ENCODE measurements around the gene ZBTB5. TPM values are rescaled to one million over a fixed set of nuclear protein-coding genes. Genes with fewer than 3 reads are reported as not detected.

Gene ZBTB5
- total and polyA plus RNA-seq, 2 donors (not counting 3 experiments of a cell fraction or from before 2014, with no cell fraction given), result 10.0 to 13.7 TPM

DNA sequence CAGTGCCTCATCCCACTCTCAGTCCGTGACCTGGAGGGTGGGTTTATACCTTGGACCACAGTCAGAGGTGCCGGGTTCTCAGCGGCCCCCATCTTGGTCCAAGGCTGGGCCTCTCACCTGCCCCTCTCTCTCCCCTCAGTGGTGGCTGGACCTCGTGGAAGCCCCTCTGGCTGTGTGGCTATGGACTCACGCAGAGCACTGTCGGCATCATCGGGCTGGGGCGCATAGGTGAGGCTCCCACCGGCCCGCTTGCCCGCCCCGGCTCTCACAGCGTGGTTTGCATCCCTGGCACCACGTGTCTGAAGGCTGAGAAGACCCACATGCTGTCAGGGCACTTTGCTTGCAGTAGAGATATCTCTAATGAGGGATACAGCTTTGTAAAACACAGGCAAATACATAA is 36.9 kb downstream of the ZBTB5 start:
- H2AFZ ChIP-seq (ENCODE audit: low read depth, low read length), result no peak overlapping the region
- ChIA-PET CTCF (no interaction called here), POLR2A (no interaction called here)
- peaks cover 17% of the 10 kb centered on the region for H3K79me2 ChIP-seq (ENCODE audit: control insufficient read depth, insufficient read depth, low read length)
- peaks cover 9% of the 10 kb centered on the region for H3K4me1 ChIP-seq (ENCODE audit: control insufficient read depth, extremely low read depth, insufficient read depth, low read length)
- H3K4me3 ChIP-seq (replicated peaks in 1 of 3; ENCODE audit: insufficient read depth in 1 of 3, low read depth in 1 of 3, low read length in 3 of 3), result no peak overlapping the region
- BruUV-seq (replicated peaks), result no TSS peak
- no peaks in the 10 kb centered on the region for H3K9me1 ChIP-seq (replicated peaks; ENCODE audit: control insufficient read depth, extremely low read depth, insufficient read depth, low read length)
- peaks cover 4 to 30% of the 10 kb centered on the region in 2 experiments for H3K36me3 ChIP-seq (ENCODE audit: control insufficient read depth in 2 of 2, extremely low read depth in 1 of 2, insufficient read depth in 2 of 2, low read length in 2 of 2)
- dilution Hi-C loops (cut with MboI; ENCODE audit: extremely low pct_ligation_motif_present, low sequenced_read_pairs) (no loop called here), intact Hi-C loops (cut with micrococcal nuclease) (no loop called here)
- no peaks in the 10 kb centered on the region for H3K27me3 ChIP-seq (ENCODE audit: control insufficient read depth in 2 of 2, insufficient read depth in 2 of 2, low read length in 2 of 2)
- TF ChIP-seq GATA2 (IDR thresholded peaks at IDR 0.05; ENCODE audit: insufficient read depth, insufficient read length, low read depth, low read length), result no peak
- TF ChIP-seq CTCF (IDR thresholded peaks at IDR 0.05; ENCODE audit: extremely low read depth in 1 of 2, insufficient read depth in 1 of 2, low read depth in 1 of 2, low read length in 2 of 2), result no peak
- no peak for TF ChIP-seq EZH2 (IDR thresholded peaks at IDR 0.05; ENCODE audit: borderline replicate concordance, low read depth, low read length, severe bottlenecking)
- no peak for TF ChIP-seq JUN (IDR thresholded peaks at IDR 0.05; ENCODE audit: borderline replicate concordance, insufficient read depth, insufficient read length, low read depth)
- TF ChIP-seq POLR2A (IDR thresholded peaks at IDR 0.05; ENCODE audit: low read depth, low read length), result no peak
- TF ChIP-seq POLR2AphosphoS5 (IDR thresholded peaks at IDR 0.05; ENCODE audit: insufficient read depth, low read depth, low read length), result no peak
- TF ChIP-seq, protein P1, sequence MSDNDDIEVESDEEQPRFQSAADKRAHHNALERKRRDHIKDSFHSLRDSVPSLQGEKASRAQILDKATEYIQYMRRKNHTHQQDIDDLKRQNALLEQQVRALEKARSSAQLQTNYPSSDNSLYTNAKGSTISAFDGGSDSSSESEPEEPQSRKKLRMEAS (IDR thresholded peaks at IDR 0.05; ENCODE audit: insufficient read depth, insufficient read length), result no peak
- TF ChIP-seq FOS (IDR thresholded peaks at IDR 0.05; ENCODE audit: borderline replicate concordance, insufficient read depth, low read length), result no peak
- no peak for TF ChIP-seq MYC (IDR thresholded peaks at IDR 0.05; ENCODE audit: low read depth, low read length)
- no peak overlapping the region for H3K4me2 ChIP-seq (ENCODE audit: insufficient read depth, low read length)
- no peaks in the 10 kb centered on the region for H4K20me1 ChIP-seq (replicated peaks; ENCODE audit: control insufficient read depth, extremely low read depth, insufficient read depth, low read length)
- DNase-seq (ENCODE audit: low read depth, low spot score) (no peak), FAIRE-seq (no peak)
- H3K9ac ChIP-seq (replicated peaks; ENCODE audit: extremely low read depth, insufficient read depth, low read length), result no peak overlapping the region
- no peaks in the 10 kb centered on the region for H3K9me3 ChIP-seq (replicated peaks; ENCODE audit: control insufficient read depth, insufficient read depth, low read length)
- no peak overlapping the region for H3K27ac ChIP-seq (ENCODE audit: insufficient read depth, low read depth, low read length)

Measured in endothelial cell of umbilical vein (primary cell).